ENCODE results near the gene SRC. TPM values are rescaled to one million over a fixed set of nuclear protein-coding genes. Genes with fewer than 3 reads are reported as not detected.

The SRC gene
- total RNA-seq, 1 donor from 2014 or later = 6.7 TPM

GRCh38 chr20:37385659-37386504 is 39.9 kb downstream of the SRC start:
- ATAC-seq (ENCODE audit: poor library complexity) (no peak), DNase-seq (no peak)
- intact Hi-C loops (cut with DNase I) = loop anchor here (5.0 to 10.0 kb wide), 2 partner anchors 146 to 191 kb away; no protein-coding TSS in a partner anchor

DNA sequence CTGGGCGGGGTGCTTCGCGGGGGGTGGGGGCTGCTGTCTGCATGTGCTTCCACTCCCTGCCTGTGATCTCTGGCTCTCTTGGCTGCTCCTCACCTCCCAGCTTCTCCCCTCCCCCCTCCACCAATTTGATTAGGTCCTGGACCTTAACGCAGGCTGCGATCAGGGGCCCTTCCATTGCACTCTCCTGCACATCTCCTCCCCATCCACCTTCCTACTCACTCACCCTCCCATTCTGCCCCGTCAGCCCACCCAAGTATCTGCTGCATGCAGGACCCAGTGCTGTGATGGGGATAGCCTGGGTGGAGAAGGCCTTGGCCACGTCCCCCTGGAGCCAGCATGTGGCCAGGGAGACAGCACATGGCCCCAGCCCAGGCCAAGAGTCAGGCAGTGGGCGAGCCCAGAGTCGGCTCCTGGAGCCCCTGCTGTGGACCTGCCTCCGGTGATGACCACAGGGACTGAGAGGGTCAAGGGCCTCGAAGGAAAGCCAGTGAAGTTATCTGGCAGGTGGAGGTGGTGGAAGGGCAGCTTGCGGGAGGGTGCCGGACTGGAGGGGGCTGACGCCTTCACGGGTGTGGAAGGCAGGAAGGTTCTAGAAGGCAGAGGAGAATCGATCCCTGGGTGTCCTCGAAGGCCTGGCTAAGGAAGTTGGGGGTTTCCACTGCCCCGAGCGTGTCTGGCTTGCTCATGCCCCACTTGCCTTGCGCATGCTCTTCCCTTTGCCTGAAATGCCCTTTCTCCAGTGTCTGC is 40.7 kb downstream of the SRC start:
- intact Hi-C loops (cut with DNase I) = loop anchor here (5.0 to 10.0 kb wide), 2 partner anchors 146 to 192 kb away; no protein-coding TSS in a partner anchor
- DNase-seq (no peak), ATAC-seq (ENCODE audit: poor library complexity) (no peak)

GRCh38 chr20:37387519-37388269 is 41.8 kb downstream of the SRC start:
- intact Hi-C loops (cut with DNase I) = loop anchor here (5.0 to 10.0 kb wide), 2 partner anchors 145 to 193 kb away; no protein-coding TSS in a partner anchor
- no peak for ATAC-seq (ENCODE audit: poor library complexity)
- no peak for DNase-seq

- no peak for ATAC-seq (ENCODE audit: poor library complexity)
- no peak for DNase-seq
- intact Hi-C loops (cut with DNase I) = loop anchor here (5.0 to 10.0 kb wide), 2 partner anchors 143 to 194 kb away; no protein-coding TSS in a partner anchor
Observed at GRCh38 chr20:37388831-37389230, 42.9 kb downstream of the SRC start.

- ATAC-seq (ENCODE audit: poor library complexity) (no peak), DNase-seq (no peak)
- intact Hi-C loops (cut with DNase I) = loop anchor here (5.0 to 10.0 kb wide), 2 partner anchors 143 to 194 kb away; no protein-coding TSS in a partner anchor
Observed at GRCh38 chr20:37389241-37389747, 43.4 kb downstream of the SRC start.

DNA sequence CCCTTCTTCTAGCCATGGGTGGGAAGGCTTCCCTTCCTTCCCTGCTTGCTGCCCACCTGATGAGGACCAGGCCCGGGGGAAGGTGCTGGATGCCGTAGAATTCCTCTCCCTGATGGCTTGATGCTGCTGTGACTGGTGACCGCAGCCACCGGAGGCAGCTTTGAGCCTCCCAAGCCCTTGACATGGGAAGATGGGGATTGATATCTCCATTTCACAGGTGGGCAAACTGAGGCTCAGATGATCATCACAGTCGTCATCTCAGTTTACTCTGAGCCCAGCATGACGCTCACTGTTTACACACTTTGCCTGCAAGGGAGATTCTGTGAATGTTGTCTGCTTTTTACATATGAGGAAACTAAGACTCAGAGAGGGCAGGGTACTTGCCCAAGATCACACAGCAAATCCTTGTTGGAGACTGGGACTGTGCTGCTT is 43.9 kb downstream of the SRC start:
- no peak for ATAC-seq (ENCODE audit: poor library complexity)
- intact Hi-C loops (cut with DNase I) = loop anchor here (5.0 to 10.0 kb wide), 2 partner anchors 142 to 195 kb away; no protein-coding TSS in a partner anchor
- DNase-seq = no peak

DNA sequence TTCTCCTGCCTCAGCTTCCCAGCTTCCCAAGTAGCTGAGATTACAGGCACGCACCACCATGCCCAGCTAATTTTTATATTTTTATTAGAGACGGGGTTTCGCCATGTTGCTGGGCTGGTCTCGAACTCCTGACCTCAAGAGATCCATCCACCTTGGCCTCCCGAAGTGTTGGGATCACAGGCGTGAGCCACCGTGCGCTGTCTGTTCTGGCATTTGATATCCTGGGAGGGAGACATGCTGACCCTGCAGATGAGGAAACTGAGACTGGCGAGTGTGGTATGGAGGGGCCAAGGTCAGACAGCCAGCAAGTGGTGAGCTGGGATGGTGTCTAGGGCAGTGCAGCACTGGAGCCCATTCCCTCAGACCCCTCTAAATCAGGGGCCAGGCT is 44.6 kb downstream of the SRC start:
- DNase-seq (no peak), ATAC-seq (ENCODE audit: poor library complexity) (no peak)
- intact Hi-C loops (cut with DNase I) = no loop called here

GRCh38 chr20:37390891-37391525 is 45.1 kb downstream of the SRC start:
- ATAC-seq (ENCODE audit: poor library complexity) (no peak), DNase-seq (no peak)
- intact Hi-C loops (cut with DNase I) = no loop called here

DNA sequence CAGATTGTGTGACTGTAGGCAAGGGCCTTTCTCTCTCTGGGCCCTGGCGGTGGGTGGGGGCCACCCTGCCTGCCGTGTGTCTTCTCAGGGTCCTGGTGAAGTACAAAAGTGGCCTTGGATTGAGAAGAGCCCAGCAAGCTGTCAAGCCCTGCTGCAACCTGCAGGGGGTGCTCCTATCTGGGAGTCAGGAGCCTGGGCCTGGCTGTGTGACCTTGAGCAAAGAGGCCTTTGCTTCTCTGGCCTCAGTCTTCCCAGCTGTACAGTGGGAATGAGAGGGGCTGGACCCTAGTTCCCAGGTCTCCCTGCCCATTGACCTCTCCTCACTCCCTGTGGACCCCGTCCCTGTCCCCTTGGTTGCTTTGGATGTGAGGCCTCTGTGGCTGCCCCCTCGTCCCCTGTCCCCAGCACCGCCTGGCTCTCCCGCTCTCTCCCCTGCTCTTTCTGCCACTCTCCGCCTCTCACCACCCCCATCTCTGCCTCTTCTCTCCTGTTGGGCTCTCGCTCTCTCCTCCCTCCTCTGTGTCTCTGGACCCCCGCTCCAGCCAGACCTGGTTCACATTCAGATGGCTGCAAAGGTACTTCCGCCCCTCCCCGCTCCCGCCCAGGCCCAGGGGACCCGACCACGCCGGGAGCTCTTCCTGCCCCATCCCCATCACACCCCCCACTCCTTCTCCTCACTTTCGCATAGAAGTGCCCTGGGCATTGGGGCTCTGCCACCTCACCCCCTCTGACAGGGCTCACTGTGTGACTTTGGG is 46.7 kb downstream of the SRC start:
- no peak for DNase-seq
- intact Hi-C loops (cut with DNase I) = no loop called here
- ATAC-seq (ENCODE audit: poor library complexity) = no peak

GRCh38 chr20:37393196-37393862 is 47.4 kb downstream of the SRC start:
- ATAC-seq (ENCODE audit: poor library complexity) (no peak), DNase-seq (no peak)
- intact Hi-C loops (cut with DNase I) = no loop called here

GRCh38 chr20:37393863-37394542 is 48.1 kb downstream of the SRC start:
- no peak for DNase-seq
- no peak for ATAC-seq (ENCODE audit: poor library complexity)

GRCh38 chr20:37394543-37395409 is 48.8 kb downstream of the SRC start:
- intact Hi-C loops (cut with DNase I) = no loop called here
- ATAC-seq (ENCODE audit: poor library complexity) (no peak), DNase-seq (no peak)

More at GRCh38 chr20:37393863-37394542, 48.1 kb downstream of the SRC start:
- intact Hi-C loops (cut with DNase I) = no loop called here

DNA sequence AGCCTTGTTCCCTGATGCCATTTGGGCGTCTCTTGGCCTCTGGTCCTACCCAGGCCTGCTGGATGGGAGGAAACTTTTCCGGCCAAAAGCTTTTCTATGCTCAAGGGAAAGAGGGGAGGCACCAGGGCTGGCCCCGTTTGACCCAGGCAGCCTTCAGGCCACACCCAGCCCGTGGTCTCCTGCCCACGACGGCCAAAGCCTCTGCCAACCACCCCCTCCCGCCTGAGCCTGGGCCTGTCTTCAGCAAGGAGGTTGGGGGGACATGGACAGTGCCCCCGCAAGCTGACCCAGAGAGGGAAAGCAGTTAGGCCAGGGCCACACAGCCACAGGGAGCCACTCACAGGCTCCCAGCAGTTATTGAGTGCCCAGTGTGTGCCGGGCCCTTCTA is 49.5 kb downstream of the SRC start:
- peak; percentile 58 for ATAC-seq (ENCODE audit: poor library complexity)
- intact Hi-C loops (cut with DNase I) = no loop called here
- no peak for DNase-seq

- peak; percentile 61 for ATAC-seq (ENCODE audit: poor library complexity)
- intact Hi-C loops (cut with DNase I) = no loop called here
- DNase-seq = peak; percentile 73
Observed at GRCh38 chr20:37395921-37396415, 50.0 kb downstream of the SRC start.

GRCh38 chr20:37396416-37397075 is 50.6 kb downstream of the SRC start:
- intact Hi-C loops (cut with DNase I) = no loop called here
- DNase-seq (no peak), ATAC-seq (ENCODE audit: poor library complexity) (no peak)
